ES-I3 (cell line): ENCODE measurements around the gene LAPTM4A.
"Not testable (repeated sequence)": the region's sequence is repeated elsewhere in the genome, so short reads cannot be mapped to it uniquely, and the experiment has no call there.

Experiments
- H3K36me3 ChIP-seq: 2 replicates; pipeline ENCODE4 v1.6.1; 2013; ENCODE audit warnings: mild to moderate bottlenecking, low read length, control low read depth, moderate library complexity; ENCODE audit not compliant: insufficient read depth
- H3K4me1 ChIP-seq: 2 replicates; pipeline ENCODE4 v1.6.1; 2013; ENCODE audit warnings: mild to moderate bottlenecking, control low read depth, low read length; ENCODE audit not compliant: insufficient read depth
- H3K9ac ChIP-seq: 2 replicates; pipeline ENCODE4 v1.6.1; 2013; ENCODE audit warnings: low read depth, mild to moderate bottlenecking, low read length, moderate library complexity
- H3K9me3 ChIP-seq: 2 replicates; pipeline ENCODE4 v1.6.1; 2013; ENCODE audit warnings: mild to moderate bottlenecking, low read length, moderate library complexity; ENCODE audit not compliant: control insufficient read depth, insufficient read depth

LAPTM4A gene

DNA sequence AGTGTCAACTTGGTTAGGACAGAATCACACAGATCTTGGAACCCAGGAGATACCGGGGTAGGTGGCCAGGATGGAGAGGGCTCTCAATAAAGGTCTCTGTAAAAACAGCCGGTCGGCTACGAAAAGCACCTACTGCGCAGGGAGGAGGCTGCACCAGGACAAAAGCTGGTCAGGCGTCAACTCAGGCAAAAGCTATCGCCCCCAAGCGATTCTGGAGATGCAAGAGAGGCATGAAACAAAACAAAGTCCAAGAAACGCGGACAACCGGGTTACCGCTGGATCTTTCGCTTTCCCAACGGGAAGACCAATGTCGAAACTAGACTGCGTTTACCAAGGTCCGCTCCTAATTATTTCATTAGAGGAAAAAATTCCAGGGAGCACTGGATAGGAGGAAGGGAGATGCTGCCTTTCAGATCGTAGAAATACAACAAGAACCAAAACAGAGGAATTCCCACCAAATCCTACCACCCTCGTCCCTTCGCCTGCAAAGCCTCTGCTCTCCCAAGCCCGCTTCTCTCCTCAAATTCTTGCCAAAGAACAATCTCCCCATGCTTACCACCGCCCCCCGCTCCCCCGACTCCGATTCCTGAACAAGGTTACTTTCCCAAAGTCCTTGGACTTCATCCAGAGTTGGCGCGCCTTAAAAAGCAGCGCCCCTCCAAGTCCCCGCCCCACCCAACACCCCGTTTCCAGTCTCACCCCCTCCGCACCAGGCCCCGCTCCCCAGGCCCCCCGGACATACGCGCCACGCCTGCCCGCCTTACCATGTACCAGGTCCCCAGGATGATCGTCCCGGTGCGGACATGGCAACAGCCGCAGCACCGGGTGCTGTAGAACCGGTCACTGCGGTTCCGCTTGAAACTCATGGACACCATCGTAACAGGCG, 539 bp downstream of the LAPTM4A start:
- Histone ChIP-seq H3K9ac (peak overlapping the region; percentile 92), H3K4me1 (no peaks in the 10 kb centered on the region)

DNA sequence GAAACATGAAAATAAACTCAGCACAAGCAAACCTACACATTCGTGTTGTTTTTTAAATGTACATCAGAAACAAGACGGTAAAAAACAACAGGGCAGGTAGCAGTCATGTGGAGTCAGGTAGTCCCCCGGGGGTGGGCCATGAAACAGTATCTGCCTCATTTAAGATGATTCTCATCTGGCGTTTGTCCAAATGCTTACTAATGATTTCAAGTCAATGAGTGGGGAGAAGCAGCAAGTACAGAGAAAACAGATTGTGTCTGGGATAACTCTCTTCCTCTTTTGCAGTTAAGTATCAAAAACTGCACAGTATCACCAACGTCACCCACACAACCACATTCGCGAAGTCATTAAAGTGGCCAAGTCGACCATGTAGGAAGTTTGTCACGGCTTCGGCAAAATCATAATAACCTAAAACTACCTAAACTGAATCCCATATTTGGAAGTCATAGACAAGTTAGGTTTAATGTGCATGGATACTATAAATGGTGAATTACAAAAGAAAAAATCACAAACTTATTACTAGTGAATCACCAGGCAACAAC, 1.3 kb downstream of the LAPTM4A start:
- Histone ChIP-seq H3K9me3 (no peaks in the 10 kb centered on the region), H3K4me1 (no peaks in the 10 kb centered on the region), H3K9ac (peak overlapping the region; percentile 92), H3K36me3 (no peaks in the 10 kb centered on the region)

More for the DNA sequence above, 539 bp downstream of the LAPTM4A start:
- Histone ChIP-seq H3K9me3 (no peaks in the 10 kb centered on the region), H3K36me3 (no peaks in the 10 kb centered on the region)

DNA sequence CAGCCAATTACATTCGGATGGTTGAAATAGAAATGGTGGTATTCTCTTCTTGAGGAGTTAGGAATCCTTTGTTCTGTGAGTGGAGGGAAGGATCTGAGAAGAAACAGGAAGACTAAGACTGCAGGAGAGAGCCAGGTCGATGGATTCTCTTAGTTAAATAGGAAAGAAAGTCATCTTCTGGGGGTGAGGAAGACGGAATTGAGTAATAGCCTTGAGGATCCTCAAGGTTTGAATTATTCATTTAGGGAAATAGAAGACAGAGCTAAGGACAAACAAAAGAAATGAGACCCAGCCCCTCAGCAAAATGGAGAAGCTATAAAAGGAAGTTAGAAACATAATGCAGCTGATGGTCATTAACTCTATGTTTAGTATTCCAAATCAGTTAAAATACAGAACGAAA, 1.8 kb downstream of the LAPTM4A start:
- H3K9ac ChIP-seq: peak overlapping the region; percentile 92
- H3K9me3 ChIP-seq: no peaks in the 10 kb centered on the region
- no peaks in the 10 kb centered on the region for H3K36me3 ChIP-seq
- H3K4me1 ChIP-seq: no peaks in the 10 kb centered on the region

DNA sequence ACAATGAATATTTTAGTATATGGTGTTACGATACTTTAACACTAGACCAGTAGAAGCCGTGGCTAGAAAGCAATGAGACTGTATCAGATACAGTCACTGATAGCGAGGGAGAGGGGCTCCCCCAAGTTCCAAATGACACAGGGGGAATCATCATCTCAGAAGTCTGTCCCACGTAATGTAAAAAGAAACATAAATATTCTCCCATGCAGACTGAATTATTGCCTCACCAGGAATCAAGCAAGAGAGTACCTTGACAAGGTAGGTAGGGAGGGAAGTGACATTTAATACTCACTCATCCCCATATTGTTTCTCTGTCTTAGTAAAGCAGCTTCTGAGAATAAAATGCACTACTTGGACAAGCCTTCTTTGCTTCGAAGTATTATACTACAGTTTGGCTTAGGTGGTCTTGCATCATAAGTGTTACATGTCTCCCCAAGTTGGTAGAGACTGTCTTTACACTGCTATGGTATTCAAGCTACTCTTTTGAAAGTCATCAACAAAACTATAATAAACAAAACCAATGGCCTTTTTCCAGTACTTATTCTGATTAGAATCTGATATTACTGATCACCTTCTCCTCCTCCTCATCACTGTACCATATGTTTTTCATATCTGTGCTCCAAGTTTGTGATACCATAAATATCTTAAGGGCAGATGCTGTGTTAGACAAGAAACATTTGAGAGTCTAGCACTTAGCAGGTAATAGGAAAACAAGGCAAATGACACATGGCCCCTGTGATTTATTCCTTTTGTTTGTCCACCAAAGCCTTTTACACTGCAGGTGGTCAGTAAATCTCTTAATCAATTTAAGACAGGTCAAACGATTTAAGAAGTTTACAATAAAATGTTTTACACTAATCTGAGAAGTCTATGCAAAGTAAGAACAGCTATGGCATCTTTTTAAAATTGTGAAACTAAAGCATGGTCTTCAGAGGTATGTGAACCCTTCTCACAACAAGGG, 2.7 kb downstream of the LAPTM4A start:
- Histone ChIP-seq H3K9ac (peak overlapping the region; percentile 92; the same call in 1 of the 2 replicates), H3K9me3 (no peaks in the 10 kb centered on the region), H3K4me1 (peaks cover 5% of the 10 kb centered on the region; the same call in 1 of the 2 replicates), H3K36me3 (no peaks in the 10 kb centered on the region; the same call in 1 of the 2 replicates)

DNA sequence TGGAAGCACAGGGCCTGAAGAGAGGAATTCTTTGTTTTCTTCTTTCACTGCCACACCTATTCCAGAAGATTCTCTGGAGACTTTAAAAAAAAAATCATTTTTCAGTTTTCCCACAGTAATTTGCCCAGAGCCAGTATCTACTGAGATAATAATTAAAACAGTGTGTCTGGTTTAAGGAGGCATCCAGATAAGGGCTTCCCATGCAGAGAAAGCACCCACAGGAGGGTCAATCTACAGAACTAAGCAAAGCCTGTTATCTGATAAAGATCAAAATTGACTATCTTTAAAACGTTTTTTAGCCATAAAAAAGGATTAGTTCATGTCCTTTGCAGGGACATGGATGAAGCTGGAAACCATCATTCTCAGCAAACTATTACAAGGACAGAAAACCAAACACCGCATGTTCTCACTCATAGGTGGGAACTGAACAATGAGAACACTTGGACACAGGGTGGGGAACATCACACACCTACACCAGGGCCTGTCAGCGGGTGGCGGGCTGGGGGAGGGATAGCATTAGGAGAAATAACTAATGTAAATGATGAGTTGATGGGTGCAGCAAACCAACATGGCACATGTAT, 5.6 kb downstream of the LAPTM4A start:
- not testable (repeated sequence) for H3K4me1 ChIP-seq, H3K36me3 ChIP-seq, H3K9me3 ChIP-seq, H3K9ac ChIP-seq

DNA sequence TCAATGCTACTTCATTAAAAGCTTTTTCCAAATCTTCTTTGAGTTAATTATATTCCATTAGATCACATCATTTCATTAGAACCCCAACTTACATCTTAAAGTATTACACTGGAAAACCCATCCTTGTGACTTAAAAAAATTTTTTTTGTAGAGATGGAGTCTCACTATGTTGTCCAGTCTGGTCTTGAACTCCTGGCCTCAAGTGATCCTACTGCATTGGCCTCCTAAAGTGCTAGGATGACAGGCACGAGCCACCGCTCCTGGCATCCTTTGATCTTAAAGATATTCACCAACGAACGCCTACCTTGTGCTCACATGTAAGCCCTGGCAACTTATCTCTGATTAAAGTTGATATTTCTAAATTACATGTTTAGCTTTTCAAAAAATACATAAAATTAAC, 6.7 kb downstream of the LAPTM4A start:
- no peaks in the 10 kb centered on the region; the same call in 1 of the 2 replicates for H3K36me3 ChIP-seq
- H3K9me3 ChIP-seq: no peaks in the 10 kb centered on the region
- H3K4me1 ChIP-seq: peaks cover 5% of the 10 kb centered on the region
- H3K9ac ChIP-seq: no peak overlapping the region

DNA sequence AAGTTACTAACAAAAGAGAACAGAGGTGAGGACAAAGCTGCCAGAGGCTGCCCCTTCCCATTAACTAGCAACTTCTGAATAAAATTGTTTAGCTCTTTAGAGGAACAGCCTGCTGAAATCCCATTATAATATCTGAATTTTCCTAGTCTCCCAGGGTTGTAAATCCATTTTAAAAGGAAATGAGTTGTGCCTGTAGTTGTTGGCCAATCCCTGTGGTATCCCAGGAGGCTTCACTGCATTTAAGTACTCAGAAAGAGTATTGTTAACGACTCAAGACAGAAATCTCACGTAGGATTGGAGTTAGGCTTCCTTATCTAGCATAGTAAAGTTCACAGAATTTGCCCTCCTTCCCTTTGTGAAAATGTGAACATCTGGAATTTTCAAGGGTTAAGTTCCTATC, 8.9 kb downstream of the LAPTM4A start:
- peaks cover 6% of the 10 kb centered on the region for H3K36me3 ChIP-seq
- no peak overlapping the region for H3K9ac ChIP-seq
- peaks cover 5% of the 10 kb centered on the region for H3K4me1 ChIP-seq
- H3K9me3 ChIP-seq: no peaks in the 10 kb centered on the region

DNA sequence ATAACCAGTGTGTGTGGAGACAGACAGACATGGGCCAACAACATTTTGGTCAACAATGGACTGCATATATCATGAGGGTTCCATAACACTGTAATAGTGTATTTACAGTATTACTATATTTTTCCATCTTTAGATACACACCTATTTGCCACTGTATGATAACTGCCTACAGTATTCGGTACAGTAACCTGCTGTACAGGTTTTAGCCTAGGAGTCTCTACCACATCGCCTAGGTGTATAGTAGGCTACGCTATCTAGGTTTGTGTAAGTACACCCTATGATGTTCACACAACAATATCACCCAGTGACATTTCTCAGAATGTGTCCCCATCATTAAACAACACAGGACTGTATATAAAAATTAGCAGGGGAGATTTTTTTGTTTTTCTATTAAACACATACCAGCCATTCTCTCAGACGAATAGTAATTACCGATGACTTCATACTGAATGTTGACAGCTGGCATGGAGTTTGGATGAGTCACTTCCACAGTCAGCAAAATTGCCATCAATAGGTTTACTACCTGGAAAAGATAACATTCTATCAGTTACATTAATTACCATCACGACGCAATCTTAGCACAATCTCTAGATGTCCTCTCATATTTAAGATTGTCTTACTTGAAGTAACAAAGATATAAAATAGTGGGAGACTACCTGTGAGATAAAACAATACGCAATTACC, 10.8 kb downstream of the LAPTM4A start:
- Histone ChIP-seq H3K36me3 (peaks cover 14% of the 10 kb centered on the region), H3K4me1 (peaks cover 5% of the 10 kb centered on the region), H3K9ac (no peak overlapping the region), H3K9me3 (no peaks in the 10 kb centered on the region)

DNA sequence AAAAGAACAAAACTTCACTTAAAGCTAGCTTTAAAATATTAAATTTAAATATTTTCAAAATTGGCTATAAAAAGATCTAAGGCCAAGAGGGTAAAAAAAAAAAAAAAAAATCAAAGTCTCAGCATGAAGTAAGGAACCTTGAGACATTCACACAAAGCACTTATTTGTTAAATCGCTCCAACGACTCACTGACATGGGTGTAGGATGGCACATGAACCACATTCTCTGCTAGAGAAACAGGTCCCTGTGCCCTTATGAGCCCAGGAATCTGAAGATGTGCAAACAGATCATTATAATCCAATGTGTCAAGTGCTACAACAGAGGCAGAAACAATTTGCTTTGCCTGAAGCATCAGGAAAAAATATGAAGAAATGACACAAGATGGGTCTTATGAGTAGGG, 13.8 kb downstream of the LAPTM4A start:
- no peaks in the 10 kb centered on the region for H3K9me3 ChIP-seq
- no peak overlapping the region for H3K9ac ChIP-seq
- H3K36me3 ChIP-seq: peaks cover 29% of the 10 kb centered on the region
- H3K4me1 ChIP-seq: no peaks in the 10 kb centered on the region; the same call in 1 of the 2 replicates

DNA sequence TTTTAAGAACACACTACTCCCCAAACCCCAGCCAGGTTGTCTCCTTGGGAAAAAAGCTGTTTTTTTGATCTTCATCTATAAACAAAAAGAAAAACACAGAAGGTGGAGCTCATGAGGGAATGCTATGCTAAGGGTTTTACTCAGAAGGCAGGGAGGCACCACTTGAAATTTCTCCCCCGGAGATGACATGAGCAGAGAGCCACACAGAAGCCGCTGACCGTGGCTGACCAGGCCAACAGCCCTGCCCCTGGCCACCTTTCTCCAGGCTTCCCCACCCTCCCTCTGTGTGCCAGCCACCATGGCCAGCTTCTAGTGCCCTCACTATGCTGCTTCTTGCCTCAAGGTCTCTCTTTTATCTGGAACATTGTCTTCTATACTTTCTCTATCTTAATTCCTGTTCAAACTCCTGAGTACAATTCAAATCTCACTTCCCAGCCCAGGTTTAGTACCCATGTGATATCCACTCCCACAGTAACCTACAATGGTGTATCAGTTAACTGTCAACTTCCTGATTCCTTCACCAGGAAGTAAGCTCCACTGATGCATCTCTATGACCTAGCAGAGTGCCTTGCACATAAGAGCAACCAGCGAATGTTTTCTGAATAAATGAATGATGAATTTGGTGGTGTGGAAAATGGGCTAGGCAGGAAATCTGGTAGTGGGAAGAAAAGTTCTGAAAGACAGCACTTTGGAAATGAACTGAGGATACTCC, 15.3 kb downstream of the LAPTM4A start:
- Histone ChIP-seq H3K4me1 (no peaks in the 10 kb centered on the region), H3K36me3 (peaks cover 35% of the 10 kb centered on the region), H3K9ac (no peak overlapping the region), H3K9me3 (no peaks in the 10 kb centered on the region)

DNA sequence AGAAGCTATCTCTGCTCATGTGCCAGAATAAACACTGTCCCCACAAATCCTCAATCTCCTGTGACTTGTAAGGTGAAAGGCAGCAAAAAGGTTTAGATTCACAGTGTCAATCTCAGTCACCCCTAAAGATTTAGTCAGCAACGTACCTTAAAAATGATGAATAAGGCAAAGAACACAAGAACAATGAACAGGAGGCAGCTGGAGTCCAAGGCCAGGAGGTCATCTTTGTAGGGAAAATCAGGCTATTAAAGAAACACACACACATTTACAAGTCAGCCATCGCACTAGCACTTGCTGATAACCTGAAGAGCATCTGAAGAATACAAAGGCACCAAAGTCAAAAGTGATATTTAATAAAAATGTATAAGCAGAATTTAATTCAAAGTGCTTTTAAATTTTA, 16.6 kb downstream of the LAPTM4A start:
- Histone ChIP-seq H3K4me1 (no peaks in the 10 kb centered on the region), H3K36me3 (peaks cover 35% of the 10 kb centered on the region), H3K9ac (no peak overlapping the region), H3K9me3 (no peaks in the 10 kb centered on the region)

DNA sequence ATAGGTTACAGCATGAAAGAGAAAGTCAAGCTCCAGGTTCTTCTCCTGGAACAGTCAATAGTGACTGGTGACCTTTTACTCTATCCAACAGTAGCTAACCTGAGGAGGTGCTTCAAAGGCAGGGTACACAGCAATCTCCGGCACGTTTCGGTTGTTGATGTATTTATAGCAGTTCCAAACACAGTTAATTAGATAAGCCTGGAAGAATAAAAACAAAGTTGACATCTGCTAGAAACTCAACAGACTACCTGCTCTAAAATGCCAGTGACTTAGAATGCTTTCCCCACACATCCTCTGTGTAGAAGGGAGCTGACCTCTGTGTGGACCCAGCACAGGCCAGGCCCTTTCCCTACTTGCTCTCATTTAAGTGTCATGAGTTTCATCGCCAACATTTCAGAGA, 17.2 kb downstream of the LAPTM4A start:
- Histone ChIP-seq H3K4me1 (no peaks in the 10 kb centered on the region), H3K9me3 (no peaks in the 10 kb centered on the region), H3K36me3 (peaks cover 35% of the 10 kb centered on the region), H3K9ac (no peak overlapping the region)

DNA sequence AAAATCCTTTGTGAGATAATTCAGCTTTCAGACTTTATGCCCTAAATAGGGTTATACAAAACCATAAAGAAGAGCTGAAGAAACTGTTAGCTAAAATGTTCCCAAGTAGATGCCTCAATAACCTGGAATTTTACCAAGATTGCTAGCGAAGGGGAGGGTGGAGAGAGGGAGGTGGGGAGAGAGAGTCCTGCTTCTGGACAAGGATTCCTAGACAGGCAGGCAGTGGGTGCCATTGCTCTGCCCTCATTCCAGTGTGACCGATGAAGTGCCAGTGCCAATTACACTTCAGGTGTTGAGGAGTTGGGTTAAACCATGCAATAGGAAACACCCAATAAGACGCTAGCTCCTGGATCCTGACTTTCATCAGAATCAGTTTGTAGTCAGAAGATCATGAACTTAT, 18.1 kb downstream of the LAPTM4A start:
- Histone ChIP-seq H3K9ac (no peak overlapping the region), H3K4me1 (no peaks in the 10 kb centered on the region), H3K36me3 (peaks cover 40% of the 10 kb centered on the region), H3K9me3 (no peaks in the 10 kb centered on the region)
